AG09319 (cell line): Measurements from ENCODE around the gene SLC22A13.

ENCODE experiments used
- DNase-seq: peaks from one replicate; pipeline ENCODE4 v3.0.0-alpha.2; 2010; ENCODE audit warnings: low read depth; ENCODE audit errors: extremely low read depth
- TF ChIP-seq, protein P1 (sequence below): IDR thresholded peaks from 2 replicates; pipeline ENCODE4 v1.5.1; 2011; ENCODE audit warnings: low read depth, mild to moderate bottlenecking, inconsistent platforms, low read length, moderate library complexity

The SLC22A13 gene

DNA sequence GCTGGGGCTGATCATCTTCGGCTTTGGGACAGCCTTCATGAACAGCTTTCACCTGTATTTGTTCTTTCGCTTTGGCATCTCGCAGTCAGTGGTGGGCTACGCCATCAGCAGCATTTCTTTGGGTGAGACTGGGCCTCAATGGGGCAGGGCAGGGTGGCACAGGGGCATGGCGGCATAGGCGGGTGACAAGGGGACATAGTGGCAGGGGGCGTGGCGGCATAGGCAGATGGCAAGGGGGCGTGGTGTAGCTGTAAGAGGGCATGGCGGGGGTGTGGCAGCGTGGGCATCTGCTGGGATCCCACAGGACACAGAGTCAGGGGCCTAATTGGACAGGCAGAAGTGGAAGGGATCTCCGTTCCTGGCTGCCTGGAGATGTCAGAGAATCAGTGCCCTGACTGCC is 42.0 kb downstream of the SLC22A13 start:
- DNase-seq: no peak
- TF ChIP-seq, protein P1, sequence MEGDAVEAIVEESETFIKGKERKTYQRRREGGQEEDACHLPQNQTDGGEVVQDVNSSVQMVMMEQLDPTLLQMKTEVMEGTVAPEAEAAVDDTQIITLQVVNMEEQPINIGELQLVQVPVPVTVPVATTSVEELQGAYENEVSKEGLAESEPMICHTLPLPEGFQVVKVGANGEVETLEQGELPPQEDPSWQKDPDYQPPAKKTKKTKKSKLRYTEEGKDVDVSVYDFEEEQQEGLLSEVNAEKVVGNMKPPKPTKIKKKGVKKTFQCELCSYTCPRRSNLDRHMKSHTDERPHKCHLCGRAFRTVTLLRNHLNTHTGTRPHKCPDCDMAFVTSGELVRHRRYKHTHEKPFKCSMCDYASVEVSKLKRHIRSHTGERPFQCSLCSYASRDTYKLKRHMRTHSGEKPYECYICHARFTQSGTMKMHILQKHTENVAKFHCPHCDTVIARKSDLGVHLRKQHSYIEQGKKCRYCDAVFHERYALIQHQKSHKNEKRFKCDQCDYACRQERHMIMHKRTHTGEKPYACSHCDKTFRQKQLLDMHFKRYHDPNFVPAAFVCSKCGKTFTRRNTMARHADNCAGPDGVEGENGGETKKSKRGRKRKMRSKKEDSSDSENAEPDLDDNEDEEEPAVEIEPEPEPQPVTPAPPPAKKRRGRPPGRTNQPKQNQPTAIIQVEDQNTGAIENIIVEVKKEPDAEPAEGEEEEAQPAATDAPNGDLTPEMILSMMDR: no peak

GRCh38 chr3:38308456-38308855 is 42.8 kb downstream of the SLC22A13 start:
- DNase-seq: no peak
- TF ChIP-seq, protein P1: no peak

- TF ChIP-seq, protein P1: no peak
- no peak for DNase-seq
Measured at GRCh38 chr3:38311476-38311875, 45.9 kb downstream of the SLC22A13 start.

GRCh38 chr3:38311941-38312340 is 46.3 kb downstream of the SLC22A13 start:
- DNase-seq: no peak
- TF ChIP-seq, protein P1: no peak

DNA sequence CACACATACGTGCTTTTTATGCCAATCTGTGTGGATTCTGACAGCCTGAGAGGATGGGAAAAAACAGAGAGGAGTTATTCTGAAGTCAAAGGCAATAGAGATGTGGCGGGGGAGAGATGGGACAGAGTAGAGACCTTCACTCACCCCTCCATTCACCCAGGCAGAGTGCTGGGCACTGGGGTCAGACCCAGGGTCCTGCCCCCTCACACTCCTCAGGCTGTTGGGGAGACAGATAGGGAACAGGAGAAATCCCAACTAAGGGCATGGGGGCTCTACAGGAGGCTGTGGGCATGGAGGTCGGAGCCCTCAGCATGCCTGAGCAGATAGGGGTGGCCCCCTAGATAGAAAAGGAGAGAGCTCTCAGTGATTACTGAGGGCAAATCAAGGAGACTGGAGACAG is 46.7 kb downstream of the SLC22A13 start:
- no peak for DNase-seq
- TF ChIP-seq, protein P1: no peak

GRCh38 chr3:38313263-38313662 is 47.7 kb downstream of the SLC22A13 start:
- TF ChIP-seq, protein P1: no peak
- no peak for DNase-seq

DNA sequence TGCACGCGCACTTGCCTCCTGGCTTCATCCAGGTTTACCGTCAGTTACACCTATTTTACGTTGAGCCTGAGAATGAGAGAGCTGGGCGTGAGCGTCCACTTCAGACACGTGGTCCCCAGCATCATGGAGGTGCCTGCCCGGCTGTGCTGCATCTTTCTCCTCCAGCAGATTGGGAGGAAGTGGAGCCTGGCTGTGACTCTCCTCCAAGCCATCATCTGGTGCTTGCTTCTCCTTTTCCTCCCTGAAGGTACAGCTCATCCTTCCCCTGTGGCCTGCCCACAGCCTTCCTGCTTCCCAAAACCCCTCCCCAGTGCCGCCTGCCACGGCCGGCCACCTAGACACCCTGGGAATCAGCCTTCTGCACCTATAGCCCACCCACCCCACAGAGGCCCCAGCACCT is 48.1 kb downstream of the SLC22A13 start:
- DNase-seq: no peak
- TF ChIP-seq, protein P1: no peak
